Spleen (tissue), 11 donors: ENCODE measurements around the gene RPP40. TPM values are rescaled to one million over a fixed set of nuclear protein-coding genes. Genes with fewer than 3 reads are reported as not detected.

Experiments used
- DNase-seq: peaks from one replicate; pipeline ENCODE4 v3.0.0-alpha.2; 2020
- H3K27ac ChIP-seq, 8 donors: fragments of 200-600 bp; sonication (generic) in 7 of 8; 1 replicate in 4 of 8; 2 replicates in 4 of 8; pipeline versions ENCODE4 v1.5.0 to v1.8.0; 2016 to 2021; ENCODE audit warnings: inconsistent platforms in 4 of 8, mild to moderate bottlenecking in 4 of 8, moderate library complexity in 1 of 8
- H3K27me3 ChIP-seq, 7 donors: fragments of 200-600 bp; sonication (generic) in 6 of 7; replicated peaks in 1 of 7; 1 replicate in 4 of 7; 2 replicates in 3 of 7; pipeline versions ENCODE4 v1.5.0 to v1.8.0; 2016 to 2021; ENCODE audit warnings: inconsistent platforms in 3 of 7, mild to moderate bottlenecking in 1 of 7
- H3K36me3 ChIP-seq, 6 donors: fragments of 200-600 bp; sonication (generic) in 5 of 6; 1 replicate in 4 of 6; 2 replicates in 2 of 6; pipeline versions ENCODE4 v1.5.0 to v1.8.0; 2016 to 2021; ENCODE audit warnings: inconsistent platforms in 2 of 6
- H3K4me1 ChIP-seq, 6 donors: fragments of 200-600 bp; sonication (generic) in 5 of 6; 1 replicate in 3 of 6; 2 replicates in 3 of 6; pipeline versions ENCODE4 v1.5.0 to v1.8.0; 2016 to 2021; ENCODE audit warnings: inconsistent platforms in 3 of 6
- H3K4me3 ChIP-seq, 8 donors: fragments of 200-600 bp; sonication (generic) in 7 of 8; 1 replicate in 4 of 8; 2 replicates in 4 of 8; pipeline versions ENCODE4 v1.5.0 to v1.8.0; 2016 to 2021; ENCODE audit warnings: inconsistent platforms in 4 of 8, mild to moderate bottlenecking in 4 of 8, moderate library complexity in 2 of 8
- H3K9me3 ChIP-seq, 8 donors: fragments of 200-600 bp; sonication (generic) in 7 of 8; 1 replicate in 4 of 8; 2 replicates in 4 of 8; pipeline versions ENCODE4 v1.5.0 to v1.8.0; 2016 to 2021; ENCODE audit warnings: inconsistent platforms in 4 of 8
- POLR2A ChIP-seq, 3 donors: fragments of 450-650 bp; IDR thresholded peaks; one replicate each; pipeline ENCODE4 v1.5.1; 2017; ENCODE audit warnings: antibody characterized with exemption in 3 of 3, mild to moderate bottlenecking in 1 of 3
- POLR2AphosphoS5 ChIP-seq, 3 donors: sonication (generic); formaldehyde crosslinking; IDR thresholded peaks; one replicate each; pipeline ENCODE4 v1.5.1; 2017; ENCODE audit warnings: antibody characterized with exemption in 3 of 3
- WGBS, 5 donors: extraction: QIAGEN DNeasy Blood & Tissue Kit in 3 of 5; methylation state at CpG; one replicate each; pipeline versions ENCODE4 v1.1.5 to v1.1.7; 2013 to 2018; 5-methylcytosine and 5-hydroxymethylcytosine counted together
- intact Hi-C: fragments of 100-400 bp; cut with DNase I; formaldehyde crosslinking; loops from one replicate; pipeline ENCODE4 v1.15.0; 2023; ENCODE audit warnings: low total_unique reads
- polyA plus RNA-seq, 3 donors: library from polyadenylated mRNA; stranded (reverse); fragments of 200-250 nt; gene quantifications; one replicate each; pipeline ENCODE4 v1.2.1, GENCODE V29; 2013
- total RNA-seq, 7 donors: library from RNA; depleted of rRNA in 3 of 7; stranded (reverse); fragments of >200 nt in 3 of 7; fragmentation: NEBNext Ultra II Directional in 4 of 7; extraction: Animal tissue kit (Norgen Biotek cat#: 25700) in 4 of 7; gene quantifications; one replicate each; pipeline versions ENCODE4 v1.1.0 to v1.2.1, GENCODE V29; 2016 to 2021
- TF ChIP-seq, protein P1 (sequence below), 11 experiments: fragments of 200-600 bp in 7 of 11; fragments of 450-650 bp in 4 of 11; sonication (generic) in 4 of 11; IDR thresholded peaks in 8 of 11; conservative IDR thresholded peaks in 3 of 11; 1 replicate in 7 of 11; 2 replicates in 4 of 11; pipeline versions ENCODE4 v1.4.0 to v1.8.0; 2016 to 2021; ENCODE audit warnings: antibody characterized with exemption in 11 of 11, inconsistent platforms in 4 of 11, mild to moderate bottlenecking in 1 of 11
- donor health status: healthy with polysubstance abuse.
- donor health status: DM: no; HTN: no; CAD: no; lungs with moderate emphysema.
- donor health status: DM: no; HTN: no; CAD: no.
- donor health status: Bipolar disorder and iron deficiency.
- donor health status: healthy.
- donor health status: DM: no; HTN: no; CAD: no.
- donor health status: DM: yes; HTN: yes; CAD: no.

Gene RPP40
- total and polyA plus RNA-seq, 10 donors: 4.2 to 16.6 (median 8.7) TPM

DNA sequence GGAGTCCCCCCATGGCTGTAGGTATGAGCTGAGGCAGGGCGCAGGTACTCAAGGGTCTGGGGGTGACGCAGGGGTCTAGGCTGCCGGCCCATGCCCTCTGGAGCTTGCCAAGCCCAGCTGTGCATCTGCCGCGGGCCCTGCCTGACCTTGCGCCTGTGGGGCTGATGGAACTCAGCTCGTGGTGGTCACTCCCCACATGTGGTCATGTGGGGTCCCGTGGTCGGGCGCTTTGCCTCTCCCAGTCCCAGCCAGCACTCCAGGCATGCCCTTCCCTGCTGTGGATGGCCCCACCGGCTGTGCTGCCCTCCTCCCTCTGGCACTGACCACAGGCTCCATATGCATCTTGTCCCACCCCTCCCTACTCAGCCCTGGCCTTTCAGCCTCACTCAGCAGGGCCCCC, 57.3 kb downstream of the RPP40 start:
- WGBS, 5 donors: 92 to 96% (median 95%) methylated on average over 3 to 11 of the region's 11 CpGs
- DNase-seq: no peak
- Histone ChIP-seq H3K9me3 (no peaks in the 10 kb centered on the region), H3K36me3 (peaks cover 0 to 88% (median 43%) of the 10 kb centered on the region in 6 donors), H3K4me1 (peaks cover 7 to 26% (median 15%) of the 10 kb centered on the region in 6 donors), H3K4me3 (no peak overlapping the region), H3K27ac (no peak overlapping the region), H3K27me3 (no peaks in the 10 kb centered on the region)
- TF ChIP-seq, protein P1, sequence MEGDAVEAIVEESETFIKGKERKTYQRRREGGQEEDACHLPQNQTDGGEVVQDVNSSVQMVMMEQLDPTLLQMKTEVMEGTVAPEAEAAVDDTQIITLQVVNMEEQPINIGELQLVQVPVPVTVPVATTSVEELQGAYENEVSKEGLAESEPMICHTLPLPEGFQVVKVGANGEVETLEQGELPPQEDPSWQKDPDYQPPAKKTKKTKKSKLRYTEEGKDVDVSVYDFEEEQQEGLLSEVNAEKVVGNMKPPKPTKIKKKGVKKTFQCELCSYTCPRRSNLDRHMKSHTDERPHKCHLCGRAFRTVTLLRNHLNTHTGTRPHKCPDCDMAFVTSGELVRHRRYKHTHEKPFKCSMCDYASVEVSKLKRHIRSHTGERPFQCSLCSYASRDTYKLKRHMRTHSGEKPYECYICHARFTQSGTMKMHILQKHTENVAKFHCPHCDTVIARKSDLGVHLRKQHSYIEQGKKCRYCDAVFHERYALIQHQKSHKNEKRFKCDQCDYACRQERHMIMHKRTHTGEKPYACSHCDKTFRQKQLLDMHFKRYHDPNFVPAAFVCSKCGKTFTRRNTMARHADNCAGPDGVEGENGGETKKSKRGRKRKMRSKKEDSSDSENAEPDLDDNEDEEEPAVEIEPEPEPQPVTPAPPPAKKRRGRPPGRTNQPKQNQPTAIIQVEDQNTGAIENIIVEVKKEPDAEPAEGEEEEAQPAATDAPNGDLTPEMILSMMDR (IDR thresholded peaks at IDR 0.05 in 8 of 11, conservative IDR thresholded peaks at IDR 0.05 in 3 of 11): no peak
- TF ChIP-seq POLR2A (IDR thresholded peaks at IDR 0.05) (no peak), POLR2AphosphoS5 (IDR thresholded peaks at IDR 0.05) (peak in 1 of 3 donors; percentile 26)
- intact Hi-C loops: no loop called here

Other genes with a start within 250 kb of the RPP40 start
- 10 to 100 TPM; 33.5 to 48.4 (median 40.7) TPM for gene CDYL, start 227.6 kb downstream of the RPP40 start, total RNA-seq
- gene CDYL, start 227.6 kb downstream of the RPP40 start, polyA plus RNA-seq: 1 to 10 TPM; 6.8 to 8.6 (median 7.8) TPM
- 10 to 100 TPM in 1 of 7 donors, 1 to 10 TPM in 6; 2.2 to 10.1 (median 5.0) TPM for gene PPP1R3G, start 81.3 kb upstream of the RPP40 start, total RNA-seq
- gene PPP1R3G, start 81.3 kb upstream of the RPP40 start, polyA plus RNA-seq: 1 to 10 TPM in 1 of 3 donors, under 1 TPM in 2; 0.54 to 2.0 (median 0.93) TPM